ENCODE measurements around the gene SLC25A47. TPM values are rescaled to one million over a fixed set of nuclear protein-coding genes. Genes with fewer than 3 reads are reported as not detected.

Gene SLC25A47
- total RNA-seq = not detected in 2 replicates
- long read RNA-seq = 0 reads

GRCh38 chr14:100323121-100323941 lies at the start of gene SLC25A47:
SLC25A47 (plus strand) TSS chr14:100323339; CDS start chr14:100323415, 76 bp downstream.
- Mint-ChIP-seq H3K4me3 (ENCODE audit: unreplicated experiment) (no peak within 1 kb of the TSS), H3K27ac (ENCODE audit: unreplicated experiment) (no peak within 1 kb of the TSS)
- no peak for DNase-seq (ENCODE audit: extremely low spot score, unreplicated experiment)

DNA sequence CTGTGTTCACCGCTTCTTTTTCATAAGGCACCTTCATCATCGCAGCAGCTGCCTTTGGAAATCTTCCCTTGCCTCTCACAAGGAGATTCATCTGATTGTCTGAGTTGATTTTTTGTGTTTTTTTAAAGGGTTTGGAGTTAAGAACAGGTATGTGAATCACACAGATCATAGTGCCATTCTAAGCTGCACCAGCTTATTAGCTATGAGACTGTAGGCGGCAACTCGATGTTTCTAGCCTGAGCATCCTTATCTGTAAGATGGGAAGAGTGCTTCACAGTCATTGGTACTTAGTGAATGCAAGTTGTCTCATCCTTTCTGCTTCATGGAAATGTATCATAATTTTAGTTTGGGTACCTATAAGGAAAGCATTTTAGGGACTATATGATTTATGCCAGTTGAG lies 48.9 kb upstream of the SLC25A47 start:
- DNase-seq (ENCODE audit: extremely low spot score, unreplicated experiment) = no peak
- H3K27me3 Mint-ChIP-seq (ENCODE audit: unreplicated experiment) = no peaks in the 10 kb centered on the region
- H3K9me3 Mint-ChIP-seq (ENCODE audit: unreplicated experiment) = no peaks in the 10 kb centered on the region
- TF ChIP-seq CTCF (IDR thresholded peaks at IDR 0.05) = no peak
- H3K36me3 Mint-ChIP-seq (ENCODE audit: unreplicated experiment) = no peaks in the 10 kb centered on the region
- H3K4me3 Mint-ChIP-seq (ENCODE audit: unreplicated experiment) = no peak overlapping the region
- H3K27ac Mint-ChIP-seq (ENCODE audit: unreplicated experiment) = peak overlapping the region; percentile 25
- peaks cover 24% of the 10 kb centered on the region for H3K4me1 Mint-ChIP-seq (ENCODE audit: unreplicated experiment)

More at GRCh38 chr14:100323121-100323941, at the start of gene SLC25A47:
- H3K4me1 Mint-ChIP-seq (ENCODE audit: unreplicated experiment) = peaks cover 5% of the 10 kb centered on the region
- no peaks in the 10 kb centered on the region for H3K36me3 Mint-ChIP-seq (ENCODE audit: unreplicated experiment)
- H3K9me3 Mint-ChIP-seq (ENCODE audit: unreplicated experiment) = no peaks in the 10 kb centered on the region
- no peaks in the 10 kb centered on the region for H3K27me3 Mint-ChIP-seq (ENCODE audit: unreplicated experiment)
- no peak for TF ChIP-seq CTCF (IDR thresholded peaks at IDR 0.05)

- Mint-ChIP-seq H3K4me1 (ENCODE audit: unreplicated experiment) (peaks cover 31% of the 10 kb centered on the region), H3K27ac (ENCODE audit: unreplicated experiment) (peak overlapping the region; percentile 27), H3K36me3 (ENCODE audit: unreplicated experiment) (peaks cover 2% of the 10 kb centered on the region), H3K9me3 (ENCODE audit: unreplicated experiment) (no peaks in the 10 kb centered on the region), H3K27me3 (ENCODE audit: unreplicated experiment) (no peaks in the 10 kb centered on the region), H3K4me3 (ENCODE audit: unreplicated experiment) (no peak overlapping the region)
- TF ChIP-seq CTCF (IDR thresholded peaks at IDR 0.05) = no peak
- no peak for DNase-seq (ENCODE audit: extremely low spot score, unreplicated experiment)
Observed at GRCh38 chr14:100275214-100275613, 47.9 kb upstream of the SLC25A47 start.

- Mint-ChIP-seq H3K9me3 (ENCODE audit: unreplicated experiment) (no peaks in the 10 kb centered on the region), H3K36me3 (ENCODE audit: unreplicated experiment) (peaks cover 5% of the 10 kb centered on the region), H3K27me3 (ENCODE audit: unreplicated experiment) (no peaks in the 10 kb centered on the region), H3K4me3 (ENCODE audit: unreplicated experiment) (no peak overlapping the region), H3K27ac (ENCODE audit: unreplicated experiment) (peak overlapping the region; percentile 72), H3K4me1 (ENCODE audit: unreplicated experiment) (peaks cover 41% of the 10 kb centered on the region)
- no peak for DNase-seq (ENCODE audit: extremely low spot score, unreplicated experiment)
- peak; percentile 53 for TF ChIP-seq CTCF (IDR thresholded peaks at IDR 0.05)
Observed at GRCh38 chr14:100278702-100279101, 44.4 kb upstream of the SLC25A47 start.

GRCh38 chr14:100279133-100279532 lies 44.0 kb upstream of the SLC25A47 start:
- H3K4me1 Mint-ChIP-seq (ENCODE audit: unreplicated experiment) = peaks cover 41% of the 10 kb centered on the region
- peak overlapping the region; percentile 72 for H3K27ac Mint-ChIP-seq (ENCODE audit: unreplicated experiment)
- no peak overlapping the region for H3K4me3 Mint-ChIP-seq (ENCODE audit: unreplicated experiment)
- H3K36me3 Mint-ChIP-seq (ENCODE audit: unreplicated experiment) = peaks cover 5% of the 10 kb centered on the region
- no peak for DNase-seq (ENCODE audit: extremely low spot score, unreplicated experiment)
- no peaks in the 10 kb centered on the region for H3K27me3 Mint-ChIP-seq (ENCODE audit: unreplicated experiment)
- TF ChIP-seq CTCF (IDR thresholded peaks at IDR 0.05) = peak; percentile 1
- no peaks in the 10 kb centered on the region for H3K9me3 Mint-ChIP-seq (ENCODE audit: unreplicated experiment)

Measured in osteocyte (in vitro differentiated cells).